22Rv1 (cell line): Measurements from ENCODE around the gene ATG101.

Source experiments
- H3K27ac ChIP-seq: fragments of 450-650 bp; 2 replicates; pipeline ENCODE4 v1.5.1; 2017
- ZFX ChIP-seq: fragments of 450-650 bp; IDR thresholded peaks from 2 replicates; pipeline ENCODE4 v1.6.1; 2017; ENCODE audit warnings: antibody characterized with exemption, borderline replicate concordance
- TF ChIP-seq, protein P1 (sequence below): fragments of 450-650 bp; IDR thresholded peaks from 2 replicates; pipeline ENCODE4 v1.5.1; 2017; ENCODE audit warnings: mild to moderate bottlenecking

ATG101 gene

DNA sequence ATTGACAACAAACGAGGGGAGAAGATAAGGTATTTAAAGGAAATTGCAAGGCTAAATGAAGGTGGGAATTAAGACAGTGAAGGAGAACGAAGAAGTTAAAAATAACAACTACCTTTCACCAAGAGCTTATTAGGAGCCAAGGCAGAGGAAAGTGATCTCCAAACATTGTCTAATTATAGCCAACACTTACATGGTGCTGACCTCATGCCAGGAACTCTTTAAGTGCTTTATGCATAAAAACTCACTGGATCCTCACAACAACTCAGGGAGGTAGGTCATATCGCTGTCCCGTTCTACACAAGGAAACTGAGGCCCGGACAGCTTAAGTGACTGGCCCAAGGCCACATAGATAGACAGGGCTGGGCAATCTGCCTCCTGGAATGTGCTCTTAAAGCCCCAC lies 43.5 kb upstream of the ATG101 start:
- peak overlapping the region; percentile 99 for H3K27ac ChIP-seq
- TF ChIP-seq, protein P1, sequence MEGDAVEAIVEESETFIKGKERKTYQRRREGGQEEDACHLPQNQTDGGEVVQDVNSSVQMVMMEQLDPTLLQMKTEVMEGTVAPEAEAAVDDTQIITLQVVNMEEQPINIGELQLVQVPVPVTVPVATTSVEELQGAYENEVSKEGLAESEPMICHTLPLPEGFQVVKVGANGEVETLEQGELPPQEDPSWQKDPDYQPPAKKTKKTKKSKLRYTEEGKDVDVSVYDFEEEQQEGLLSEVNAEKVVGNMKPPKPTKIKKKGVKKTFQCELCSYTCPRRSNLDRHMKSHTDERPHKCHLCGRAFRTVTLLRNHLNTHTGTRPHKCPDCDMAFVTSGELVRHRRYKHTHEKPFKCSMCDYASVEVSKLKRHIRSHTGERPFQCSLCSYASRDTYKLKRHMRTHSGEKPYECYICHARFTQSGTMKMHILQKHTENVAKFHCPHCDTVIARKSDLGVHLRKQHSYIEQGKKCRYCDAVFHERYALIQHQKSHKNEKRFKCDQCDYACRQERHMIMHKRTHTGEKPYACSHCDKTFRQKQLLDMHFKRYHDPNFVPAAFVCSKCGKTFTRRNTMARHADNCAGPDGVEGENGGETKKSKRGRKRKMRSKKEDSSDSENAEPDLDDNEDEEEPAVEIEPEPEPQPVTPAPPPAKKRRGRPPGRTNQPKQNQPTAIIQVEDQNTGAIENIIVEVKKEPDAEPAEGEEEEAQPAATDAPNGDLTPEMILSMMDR: no peak
- no peak for TF ChIP-seq ZFX

DNA sequence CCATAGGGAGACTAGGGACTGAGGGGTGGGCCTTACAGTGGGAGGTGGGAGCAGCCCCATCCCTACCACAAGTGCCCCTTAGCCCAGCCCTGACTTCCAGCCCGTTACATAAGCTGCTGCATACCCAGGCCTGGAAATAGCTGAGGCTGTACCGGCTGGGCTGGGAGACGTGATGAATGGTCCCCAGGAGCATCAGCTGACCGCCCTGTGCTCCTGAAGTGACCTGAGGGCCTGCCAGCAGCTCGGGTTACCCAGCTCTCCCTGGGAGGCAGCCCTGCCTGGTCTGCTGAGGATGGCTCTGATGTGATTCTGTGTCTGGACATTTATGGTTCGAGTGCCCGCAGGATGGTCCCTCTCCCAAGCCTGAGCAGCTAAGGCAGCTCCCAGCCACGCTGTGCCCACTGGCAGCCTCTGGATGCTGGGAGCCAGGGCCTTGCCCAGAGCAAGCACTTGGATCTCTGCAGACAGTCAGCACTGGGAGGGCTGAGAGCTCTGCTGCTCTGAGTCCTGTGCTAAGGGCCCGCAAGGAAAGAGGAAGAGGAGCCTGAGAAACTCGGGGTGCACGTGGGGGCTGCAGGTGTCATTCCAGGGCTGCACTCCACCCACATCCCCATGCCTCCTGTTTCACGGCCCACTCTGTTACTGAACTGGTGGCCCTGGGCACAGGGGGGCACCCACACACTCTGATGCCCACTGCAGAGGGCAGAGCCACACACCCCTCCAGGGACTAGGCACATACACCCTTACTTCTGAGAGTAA lies 42.5 kb upstream of the ATG101 start:
- no peak overlapping the region for H3K27ac ChIP-seq
- no peak for TF ChIP-seq ZFX

DNA sequence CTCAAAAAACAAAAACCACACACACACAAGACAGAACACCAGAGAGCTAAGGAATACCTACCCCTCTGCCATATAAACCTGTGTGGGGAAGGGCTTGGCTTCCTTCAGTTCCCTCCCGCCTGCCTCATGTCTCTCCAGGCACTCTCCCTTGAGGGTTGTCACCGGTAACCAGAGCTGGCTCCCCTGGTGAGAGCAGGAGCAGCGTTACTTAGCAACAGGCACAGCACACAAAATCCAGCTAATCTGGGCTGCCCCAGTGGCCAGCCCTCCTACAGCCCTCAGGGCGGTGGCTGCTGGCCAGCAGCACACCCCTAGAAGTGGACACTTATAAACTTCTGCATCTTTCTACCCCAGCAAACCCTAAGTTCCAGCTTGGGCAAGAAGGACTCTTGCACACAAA lies 40.1 kb upstream of the ATG101 start:
- H3K27ac ChIP-seq: peak overlapping the region; percentile 28; the same call in 1 of the 2 replicates
- TF ChIP-seq, protein P1: no peak
- no peak for TF ChIP-seq ZFX

DNA sequence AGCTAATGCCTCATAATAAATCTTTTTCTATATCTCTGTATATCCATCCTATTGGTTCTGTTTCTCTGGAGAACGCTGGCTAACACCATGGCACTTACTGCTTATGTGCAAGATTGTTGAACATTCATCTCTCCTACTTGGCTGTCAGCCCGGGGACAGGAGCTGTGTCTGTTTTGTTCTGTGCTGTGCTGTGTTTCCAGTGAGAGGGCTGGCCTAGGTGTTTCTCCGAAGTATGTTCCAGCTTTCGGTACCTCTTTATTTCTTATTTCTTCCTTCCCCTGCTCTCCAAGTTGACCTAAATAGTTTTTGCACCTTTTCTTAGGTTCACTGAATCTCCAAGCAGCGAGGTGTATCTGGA lies 37.4 kb upstream of the ATG101 start:
- TF ChIP-seq, protein P1: no peak
- TF ChIP-seq ZFX: no peak
- peak overlapping the region; percentile 72 for H3K27ac ChIP-seq

DNA sequence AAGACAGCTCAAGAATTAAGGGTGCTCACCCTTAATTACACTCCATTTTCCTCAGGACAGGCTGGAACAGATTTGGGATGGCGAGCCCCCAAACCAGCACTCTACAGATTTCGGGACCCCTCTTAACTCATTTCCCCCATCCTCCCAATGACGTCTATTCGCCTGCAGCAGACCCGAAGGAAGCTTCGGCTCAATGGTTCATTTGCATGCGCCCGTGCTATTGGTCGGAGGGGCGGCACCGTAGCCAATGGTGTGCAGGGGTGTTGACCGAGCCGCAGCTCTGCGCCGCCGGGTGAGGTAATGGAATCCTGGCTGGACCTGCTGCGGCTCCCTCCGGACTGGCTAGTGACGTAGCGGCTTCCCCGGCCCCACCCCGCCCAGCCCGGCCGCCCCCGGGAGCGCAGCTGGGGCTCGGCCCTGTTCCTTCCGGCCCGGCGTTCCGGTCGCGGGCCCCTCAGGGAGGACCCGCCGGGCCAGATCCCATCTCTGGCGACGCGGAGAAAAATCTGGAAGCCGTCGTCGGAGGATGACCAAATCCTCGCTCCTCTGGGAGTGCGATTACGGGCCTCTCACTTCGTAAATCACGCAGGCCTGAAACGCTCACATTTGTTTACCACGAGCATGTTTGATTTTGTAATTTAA lies 36.9 kb upstream of the ATG101 start:
- no peak for TF ChIP-seq ZFX
- TF ChIP-seq, protein P1: no peak
- peak overlapping the region; percentile 72 for H3K27ac ChIP-seq

DNA sequence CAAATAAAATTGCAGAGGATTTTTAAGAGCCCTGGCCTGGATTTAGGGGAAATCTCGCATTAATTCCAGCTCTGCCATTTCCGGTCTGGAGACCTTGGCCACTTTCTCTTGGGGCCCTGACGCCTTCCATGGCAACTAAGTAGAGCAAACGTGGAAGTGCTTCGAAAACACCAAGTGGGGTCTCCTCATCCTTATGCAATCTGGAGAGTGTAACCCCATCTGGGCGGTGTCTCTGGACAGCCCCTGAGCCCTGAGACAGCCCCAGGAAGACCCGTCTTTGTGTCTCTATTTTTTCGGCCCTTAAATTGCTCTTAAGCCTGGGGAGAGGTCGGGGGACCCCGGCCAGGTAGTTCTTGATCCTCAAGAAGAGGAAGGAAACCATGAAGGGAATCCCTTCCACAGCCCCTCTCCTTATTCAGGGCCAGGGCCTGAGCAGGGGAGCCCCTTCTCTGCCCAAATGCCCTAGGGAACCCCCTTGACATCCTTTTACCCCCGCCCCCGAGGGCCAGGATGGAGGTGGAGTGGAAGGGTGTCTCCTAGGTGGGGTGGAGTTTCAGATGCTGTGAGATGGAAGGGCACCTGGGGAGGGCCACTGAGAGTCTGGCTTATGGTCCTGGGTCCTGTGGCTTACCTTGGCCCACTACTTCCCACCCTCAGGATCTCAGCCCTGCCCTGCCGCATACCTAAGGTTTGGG lies 36.2 kb upstream of the ATG101 start:
- TF ChIP-seq ZFX: no peak
- TF ChIP-seq, protein P1: no peak
- H3K27ac ChIP-seq: peak overlapping the region; percentile 72

DNA sequence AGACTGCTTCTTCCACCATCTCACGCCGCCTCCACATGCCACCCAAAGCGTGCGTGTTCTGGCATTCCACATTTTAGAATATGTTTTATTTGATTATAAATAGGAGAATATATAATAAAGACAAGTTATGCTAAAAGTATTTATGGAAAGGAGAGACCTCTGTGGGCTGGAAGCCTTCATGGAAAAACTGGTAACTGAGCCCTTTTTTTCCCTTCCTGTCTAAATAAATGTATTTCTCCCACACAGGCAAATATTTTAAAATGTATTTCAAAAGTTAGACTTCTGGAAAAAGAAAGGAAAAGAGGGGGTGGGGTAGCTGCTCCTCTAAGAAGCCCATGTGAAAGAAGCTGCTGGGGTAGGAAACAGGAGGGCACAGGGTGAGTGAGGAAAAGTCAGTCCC lies 34.6 kb upstream of the ATG101 start:
- no peak for TF ChIP-seq ZFX
- TF ChIP-seq, protein P1: no peak
- H3K27ac ChIP-seq: no peak overlapping the region
